ENCODE data around the gene CNTN4.

The CNTN4 gene

DNA sequence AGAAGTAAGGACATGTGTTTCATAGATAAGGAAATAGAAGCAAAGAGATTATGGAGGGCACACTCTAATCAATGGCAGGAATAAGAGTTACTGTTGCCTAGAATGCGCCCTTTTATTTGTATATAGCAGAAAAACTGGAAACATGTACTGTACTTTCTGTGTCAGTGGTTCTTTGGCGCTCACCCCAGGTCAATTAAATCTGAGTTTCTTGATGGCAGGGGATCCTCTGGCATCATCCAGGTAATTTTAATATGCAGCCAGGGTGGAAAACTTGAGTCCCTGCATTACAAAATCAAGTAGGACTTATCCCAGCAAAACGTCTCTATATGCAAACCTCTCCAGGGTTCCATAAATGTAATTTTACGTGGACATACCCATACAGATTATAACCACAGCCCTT is 727.4 kb downstream of the CNTN4 start:
- no peak overlapping the region for H3K27ac Mint-ChIP-seq
- H3K36me3 Mint-ChIP-seq, result no peaks in the 10 kb centered on the region
- no peaks in the 10 kb centered on the region for H3K4me1 Mint-ChIP-seq (ENCODE audit: low read depth)
- H3K9me3 Mint-ChIP-seq (ENCODE audit: low read depth), result no peaks in the 10 kb centered on the region
- no peak overlapping the region for H3K4me3 Mint-ChIP-seq
- H3K27me3 Mint-ChIP-seq, result peaks cover 5% of the 10 kb centered on the region

DNA sequence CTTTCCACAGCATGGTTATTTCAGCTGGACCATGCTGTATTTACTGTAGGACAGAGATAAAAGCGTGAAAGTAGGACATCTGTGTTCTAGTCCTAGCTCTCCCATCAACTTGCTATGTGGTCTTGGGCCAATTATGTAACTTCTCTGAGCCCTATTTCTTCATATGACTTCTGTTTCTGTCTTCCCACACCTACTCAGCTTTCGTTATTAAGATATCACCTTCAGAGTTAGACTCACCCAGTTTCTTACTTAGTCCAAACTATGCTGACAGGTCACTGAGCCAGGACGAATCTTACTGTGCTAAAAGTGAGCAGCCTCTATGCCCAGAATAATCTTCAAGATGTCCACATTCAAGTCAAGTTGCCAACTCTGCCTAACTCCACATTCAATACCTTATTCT is 727.8 kb downstream of the CNTN4 start:
- Mint-ChIP-seq H3K27me3 (peaks cover 5% of the 10 kb centered on the region), H3K36me3 (no peaks in the 10 kb centered on the region), H3K4me3 (no peak overlapping the region), H3K4me1 (ENCODE audit: low read depth) (no peaks in the 10 kb centered on the region), H3K9me3 (ENCODE audit: low read depth) (no peaks in the 10 kb centered on the region), H3K27ac (no peak overlapping the region)

DNA sequence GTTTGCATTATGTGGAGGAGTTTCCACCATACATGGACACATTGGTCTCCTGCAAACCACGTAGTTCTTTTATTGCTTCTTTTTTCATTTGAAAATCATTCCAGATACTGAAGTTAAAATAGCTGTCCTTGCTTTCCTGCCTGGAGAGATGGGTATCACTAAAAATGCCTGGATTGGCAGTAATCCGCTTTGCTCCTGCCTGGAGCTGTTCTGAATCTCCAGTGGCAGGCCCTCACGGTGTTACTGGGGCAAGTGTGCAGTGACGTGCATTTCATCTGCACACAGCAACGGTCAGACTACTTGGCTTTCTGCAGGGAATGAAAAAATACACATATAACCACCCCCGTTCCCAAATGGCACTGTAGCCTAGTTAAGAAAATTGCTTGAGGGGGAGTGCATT is 738.6 kb downstream of the CNTN4 start:
- Mint-ChIP-seq H3K36me3 (no peaks in the 10 kb centered on the region), H3K27ac (no peak overlapping the region), H3K4me1 (ENCODE audit: low read depth) (no peaks in the 10 kb centered on the region), H3K27me3 (peaks cover 4% of the 10 kb centered on the region), H3K9me3 (ENCODE audit: low read depth) (no peaks in the 10 kb centered on the region), H3K4me3 (no peak overlapping the region)

DNA sequence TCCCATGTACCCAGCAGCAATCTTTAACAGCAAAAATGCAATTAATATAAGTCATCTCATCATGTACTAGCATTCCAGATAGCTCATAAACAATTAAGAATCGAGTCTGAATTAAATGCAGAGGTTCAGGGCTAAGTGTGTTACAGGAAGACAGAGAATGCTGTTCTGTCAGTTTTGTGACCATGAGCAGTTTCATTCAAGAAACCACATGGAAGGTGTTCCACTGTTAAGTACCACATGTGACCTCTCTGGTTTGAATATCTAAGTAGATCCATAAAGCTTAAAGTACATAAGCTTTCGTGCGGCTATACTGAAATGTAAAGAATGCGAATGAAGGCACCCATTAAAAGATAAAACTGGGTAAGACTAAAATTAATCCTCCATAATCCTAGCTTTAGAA is 739.2 kb downstream of the CNTN4 start:
- Mint-ChIP-seq H3K27me3 (peaks cover 1% of the 10 kb centered on the region), H3K4me3 (no peak overlapping the region), H3K9me3 (ENCODE audit: low read depth) (no peaks in the 10 kb centered on the region), H3K27ac (no peak overlapping the region), H3K36me3 (no peaks in the 10 kb centered on the region), H3K4me1 (ENCODE audit: low read depth) (no peaks in the 10 kb centered on the region)

DNA sequence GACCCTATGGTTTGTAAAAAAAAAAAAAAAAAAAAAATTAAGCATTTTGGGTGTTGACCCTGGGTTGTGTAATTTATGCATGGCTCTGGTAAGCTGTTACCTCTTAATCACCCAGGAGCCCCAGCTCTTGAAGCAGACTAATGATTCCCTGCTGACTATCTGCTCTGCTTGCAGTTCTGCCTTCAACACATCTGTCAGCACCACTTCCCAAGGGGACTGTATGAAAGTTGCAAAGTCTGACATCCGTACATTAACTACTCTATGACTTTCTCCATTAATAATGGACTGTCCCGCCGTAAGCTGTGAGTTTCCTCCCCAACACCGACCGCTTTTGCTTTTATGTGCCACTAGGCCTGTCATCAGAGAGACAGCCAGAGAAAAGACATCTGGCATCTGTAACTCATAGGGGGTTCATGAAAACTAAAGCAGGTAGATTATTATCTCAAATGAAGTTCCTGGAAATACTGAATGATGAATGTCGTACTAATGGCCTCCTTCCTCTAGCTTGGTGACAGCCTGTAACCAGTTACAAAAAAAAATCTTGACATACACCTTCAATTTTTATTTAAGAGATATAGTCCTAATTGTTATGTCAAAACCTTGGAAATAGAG is 740.0 kb downstream of the CNTN4 start:
- H3K27me3 Mint-ChIP-seq, result no peaks in the 10 kb centered on the region
- no peaks in the 10 kb centered on the region for H3K9me3 Mint-ChIP-seq (ENCODE audit: low read depth)
- H3K27ac Mint-ChIP-seq, result no peak overlapping the region
- no peaks in the 10 kb centered on the region for H3K4me1 Mint-ChIP-seq (ENCODE audit: low read depth)
- no peaks in the 10 kb centered on the region for H3K36me3 Mint-ChIP-seq
- no peak overlapping the region for H3K4me3 Mint-ChIP-seq

DNA sequence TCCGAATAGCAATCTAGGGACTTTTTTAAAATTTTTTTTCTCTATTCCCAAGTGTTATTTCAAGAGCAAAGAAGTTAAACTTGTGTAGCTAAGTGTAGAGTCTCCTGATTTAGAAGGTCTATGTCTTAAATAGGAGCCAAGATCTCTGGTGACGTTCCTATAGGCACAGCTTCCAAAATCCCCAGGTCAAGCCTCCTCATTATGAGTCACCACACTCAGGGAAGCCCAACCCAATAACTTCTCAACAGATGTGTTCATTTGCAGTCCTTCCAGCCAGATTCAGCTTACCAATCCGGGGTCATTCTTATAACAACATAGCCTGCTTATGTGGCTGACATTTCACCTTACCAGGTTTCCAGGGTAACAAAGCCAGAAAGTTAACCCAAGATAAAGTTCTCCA is 741.2 kb downstream of the CNTN4 start:
- no peak overlapping the region for H3K27ac Mint-ChIP-seq
- no peaks in the 10 kb centered on the region for H3K36me3 Mint-ChIP-seq
- no peaks in the 10 kb centered on the region for H3K9me3 Mint-ChIP-seq (ENCODE audit: low read depth)
- no peak overlapping the region for H3K4me3 Mint-ChIP-seq
- no peaks in the 10 kb centered on the region for H3K4me1 Mint-ChIP-seq (ENCODE audit: low read depth)
- peaks cover 1% of the 10 kb centered on the region for H3K27me3 Mint-ChIP-seq

DNA sequence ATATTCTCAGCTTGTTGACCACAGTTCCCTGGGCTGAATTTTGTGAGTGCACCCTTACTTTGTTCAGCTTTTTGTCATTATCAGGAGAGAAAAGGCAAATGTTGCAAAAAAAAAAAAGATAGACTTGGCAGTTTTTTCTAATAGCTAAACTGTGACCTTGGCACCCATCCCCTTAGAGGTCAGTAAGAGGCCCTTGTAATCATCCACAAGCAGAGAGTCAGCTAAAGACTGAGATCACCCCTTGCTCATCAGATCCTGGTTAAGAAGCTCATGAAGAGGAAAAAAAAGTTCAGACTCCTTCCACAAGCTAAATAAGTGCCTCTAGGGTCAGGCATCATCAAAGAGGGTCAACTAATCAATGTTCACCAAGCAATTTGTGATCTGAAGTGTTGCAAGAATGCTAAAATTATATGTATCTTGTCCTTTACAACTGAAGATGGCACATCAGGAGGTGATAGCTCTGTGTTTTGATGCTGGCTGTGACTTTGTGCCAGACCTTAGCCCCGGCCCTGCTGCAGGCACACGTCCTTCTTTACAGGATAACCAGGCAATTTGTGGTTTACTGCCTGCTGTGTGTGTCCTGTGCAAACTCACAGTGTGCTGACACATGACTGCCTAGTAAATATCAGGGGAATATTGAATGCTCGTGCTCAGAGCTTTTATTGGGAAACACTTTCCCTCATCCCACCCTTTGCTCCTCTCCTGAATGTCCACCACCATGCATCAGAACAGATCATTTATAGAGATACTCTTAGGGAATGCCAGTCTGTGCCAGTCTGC is 748.6 kb downstream of the CNTN4 start:
- H3K27ac Mint-ChIP-seq, result no peak overlapping the region
- no peaks in the 10 kb centered on the region for H3K36me3 Mint-ChIP-seq
- H3K4me3 Mint-ChIP-seq, result no peak overlapping the region
- H3K4me1 Mint-ChIP-seq (ENCODE audit: low read depth), result no peaks in the 10 kb centered on the region
- peaks cover 3% of the 10 kb centered on the region for H3K27me3 Mint-ChIP-seq
- H3K9me3 Mint-ChIP-seq (ENCODE audit: low read depth), result no peaks in the 10 kb centered on the region

DNA sequence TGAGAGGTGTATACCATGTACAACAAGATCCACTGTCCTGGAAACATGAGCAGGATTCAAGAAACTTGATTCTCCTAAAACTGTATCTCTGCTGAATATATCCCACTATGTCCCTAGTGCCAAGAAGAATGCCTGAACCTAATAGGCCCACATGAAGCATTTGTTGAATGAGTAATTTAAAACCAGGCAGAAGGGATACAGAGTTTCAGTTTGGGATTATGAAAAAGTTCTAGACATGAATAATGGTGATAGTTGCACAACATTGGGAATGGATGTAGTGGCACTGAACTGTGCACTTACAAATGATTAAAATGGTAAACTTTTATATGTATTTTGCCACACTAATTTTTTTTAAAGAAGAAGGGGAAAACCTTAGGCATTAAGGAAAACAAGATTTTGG is 750.4 kb downstream of the CNTN4 start:
- Mint-ChIP-seq H3K36me3 (no peaks in the 10 kb centered on the region), H3K4me3 (no peak overlapping the region), H3K9me3 (ENCODE audit: low read depth) (no peaks in the 10 kb centered on the region), H3K27ac (no peak overlapping the region), H3K4me1 (ENCODE audit: low read depth) (no peaks in the 10 kb centered on the region), H3K27me3 (peaks cover 3% of the 10 kb centered on the region)

DNA sequence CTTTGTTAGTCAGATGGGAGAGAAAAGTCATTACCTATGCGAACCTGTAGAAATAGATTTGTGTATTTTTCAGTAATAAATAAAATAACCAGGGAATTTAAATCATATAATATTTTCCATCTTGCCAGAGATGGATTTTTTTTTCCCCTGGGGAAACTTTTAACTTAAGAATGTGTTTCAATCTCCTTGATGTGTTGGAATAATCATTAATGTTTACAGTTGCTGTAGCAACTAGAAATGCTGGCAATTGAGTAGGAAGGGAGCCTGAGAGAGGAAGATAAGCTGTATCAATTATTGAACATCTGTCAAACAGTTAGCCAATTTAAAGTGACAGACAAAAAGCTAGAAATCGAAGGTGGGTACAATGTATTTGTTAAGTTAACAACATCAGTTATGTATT is 752.0 kb downstream of the CNTN4 start:
- H3K4me3 Mint-ChIP-seq, result no peak overlapping the region
- H3K36me3 Mint-ChIP-seq, result no peaks in the 10 kb centered on the region
- H3K9me3 Mint-ChIP-seq (ENCODE audit: low read depth), result no peaks in the 10 kb centered on the region
- H3K27ac Mint-ChIP-seq, result no peak overlapping the region
- H3K27me3 Mint-ChIP-seq, result peaks cover 2% of the 10 kb centered on the region
- no peaks in the 10 kb centered on the region for H3K4me1 Mint-ChIP-seq (ENCODE audit: low read depth)

DNA sequence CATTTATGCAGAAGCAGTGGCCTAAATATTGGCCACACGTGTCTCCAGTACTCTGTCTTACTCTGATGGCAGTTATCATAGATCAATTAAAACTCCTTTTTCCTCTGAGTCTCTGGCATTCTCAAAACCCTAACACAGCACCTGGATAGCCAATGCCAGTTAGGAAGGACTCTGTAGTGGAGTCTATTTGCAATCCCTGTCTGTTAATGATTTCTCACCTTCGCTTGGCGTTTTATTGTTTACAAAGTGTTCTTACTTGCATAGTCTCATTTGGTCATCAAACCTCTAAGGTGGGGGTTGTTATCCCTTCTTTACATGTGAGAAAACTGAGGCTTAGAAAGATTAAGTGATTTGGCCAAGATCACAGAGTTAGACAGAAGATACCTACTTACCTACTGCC is 752.7 kb downstream of the CNTN4 start:
- peaks cover 2% of the 10 kb centered on the region for H3K27me3 Mint-ChIP-seq
- no peaks in the 10 kb centered on the region for H3K36me3 Mint-ChIP-seq
- H3K27ac Mint-ChIP-seq, result no peak overlapping the region
- no peaks in the 10 kb centered on the region for H3K9me3 Mint-ChIP-seq (ENCODE audit: low read depth)
- no peak overlapping the region for H3K4me3 Mint-ChIP-seq
- no peaks in the 10 kb centered on the region for H3K4me1 Mint-ChIP-seq (ENCODE audit: low read depth)

DNA sequence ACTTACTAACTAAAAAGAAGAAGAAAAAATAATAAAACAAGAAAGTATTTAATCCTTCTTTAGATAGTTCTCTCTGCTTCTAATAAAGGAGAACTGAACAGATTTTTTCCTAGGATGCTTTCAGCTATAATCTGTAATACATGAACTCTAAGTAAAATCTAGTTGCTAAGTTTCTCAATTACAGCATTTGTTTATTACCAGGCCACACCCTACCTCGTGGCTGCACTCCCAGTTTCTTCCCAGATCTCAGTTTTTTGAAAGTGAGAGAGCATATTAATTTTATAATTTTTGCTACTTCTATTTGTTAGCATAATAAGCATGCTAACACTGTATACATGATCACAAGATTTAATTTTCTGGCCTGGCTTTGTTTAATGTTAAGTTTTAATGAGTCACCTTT is 753.2 kb downstream of the CNTN4 start:
- H3K4me3 Mint-ChIP-seq, result no peak overlapping the region
- no peaks in the 10 kb centered on the region for H3K9me3 Mint-ChIP-seq (ENCODE audit: low read depth)
- H3K4me1 Mint-ChIP-seq (ENCODE audit: low read depth), result no peaks in the 10 kb centered on the region

DNA sequence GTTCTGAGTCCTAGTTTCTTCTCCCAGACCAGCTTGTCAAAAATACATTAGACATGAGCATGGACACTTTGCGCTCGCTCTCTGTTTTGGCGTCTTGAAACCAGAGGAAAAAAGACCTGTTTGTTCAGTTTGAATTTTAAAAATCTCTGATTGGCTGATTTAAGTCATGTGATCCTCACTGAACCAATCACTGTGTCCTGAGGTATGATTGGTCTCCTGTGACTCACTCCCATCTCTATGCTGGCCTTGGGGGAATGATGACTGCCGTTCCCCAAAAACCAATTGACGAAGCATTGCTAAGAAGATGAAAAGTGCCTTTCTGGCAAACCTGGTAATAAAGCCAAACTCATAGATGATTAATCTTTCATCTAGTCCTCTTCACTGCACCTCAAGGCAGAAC is 755.0 kb downstream of the CNTN4 start:
- H3K4me3 Mint-ChIP-seq, result no peak overlapping the region
- H3K4me1 Mint-ChIP-seq (ENCODE audit: low read depth), result no peaks in the 10 kb centered on the region
- H3K36me3 Mint-ChIP-seq, result no peaks in the 10 kb centered on the region
- H3K27ac Mint-ChIP-seq, result no peak overlapping the region
- H3K9me3 Mint-ChIP-seq (ENCODE audit: low read depth), result no peaks in the 10 kb centered on the region
- no peaks in the 10 kb centered on the region for H3K27me3 Mint-ChIP-seq

More for the DNA sequence above, 753.2 kb downstream of the CNTN4 start:
- H3K36me3 Mint-ChIP-seq, result no peaks in the 10 kb centered on the region
- no peak overlapping the region for H3K27ac Mint-ChIP-seq
- H3K27me3 Mint-ChIP-seq, result peaks cover 2% of the 10 kb centered on the region

DNA sequence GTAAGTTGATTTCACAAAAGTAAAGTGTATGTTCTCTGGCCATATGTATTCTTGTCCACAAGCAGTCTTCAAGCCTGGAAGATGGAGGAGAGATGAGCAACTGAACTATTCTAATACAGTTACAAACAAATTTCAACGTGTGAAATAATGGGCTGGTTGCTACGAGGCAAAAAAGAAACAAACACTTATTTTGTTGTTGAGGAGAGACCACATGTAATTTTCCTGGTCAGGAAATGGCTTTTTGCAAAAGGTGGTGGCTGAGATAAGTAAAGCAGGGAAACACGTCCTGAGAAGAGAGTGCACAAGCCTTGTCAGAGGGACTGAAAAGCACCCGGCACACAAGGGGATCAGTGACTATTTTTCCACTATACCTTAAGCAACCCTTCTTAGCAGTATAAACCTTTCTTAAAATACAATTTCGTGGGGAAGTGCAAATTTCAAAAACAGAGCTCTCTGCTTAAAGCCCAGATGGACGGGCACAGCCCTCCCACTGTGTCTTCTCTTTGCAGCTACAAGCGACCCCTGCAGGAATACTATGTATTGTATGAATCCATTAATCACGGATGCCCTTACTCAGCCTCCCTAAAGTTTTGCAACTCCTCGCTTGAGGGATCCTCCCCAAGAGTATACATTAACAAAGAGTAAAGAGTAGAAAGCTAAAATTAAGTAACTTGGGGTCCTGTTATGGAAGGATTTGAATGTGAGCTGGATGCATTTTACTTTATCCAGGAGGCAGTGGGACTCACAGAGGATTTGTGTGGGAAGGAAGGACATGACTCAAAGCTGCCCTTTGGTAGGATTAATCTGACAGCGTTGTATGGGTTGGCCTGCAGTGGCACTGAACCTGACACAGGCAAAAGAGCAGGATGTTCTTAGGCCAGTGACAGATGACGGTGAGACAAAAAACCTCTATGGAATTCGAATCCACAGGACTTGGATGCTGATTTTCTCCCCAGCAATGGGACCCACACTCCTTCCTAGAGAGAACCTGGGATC is 757.8 kb downstream of the CNTN4 start:
- no peaks in the 10 kb centered on the region for H3K4me1 Mint-ChIP-seq (ENCODE audit: low read depth)
- peaks cover 2% of the 10 kb centered on the region for H3K27me3 Mint-ChIP-seq
- no peak overlapping the region for H3K27ac Mint-ChIP-seq
- no peaks in the 10 kb centered on the region for H3K9me3 Mint-ChIP-seq (ENCODE audit: low read depth)
- H3K4me3 Mint-ChIP-seq, result no peak overlapping the region
- H3K36me3 Mint-ChIP-seq, result no peaks in the 10 kb centered on the region

DNA sequence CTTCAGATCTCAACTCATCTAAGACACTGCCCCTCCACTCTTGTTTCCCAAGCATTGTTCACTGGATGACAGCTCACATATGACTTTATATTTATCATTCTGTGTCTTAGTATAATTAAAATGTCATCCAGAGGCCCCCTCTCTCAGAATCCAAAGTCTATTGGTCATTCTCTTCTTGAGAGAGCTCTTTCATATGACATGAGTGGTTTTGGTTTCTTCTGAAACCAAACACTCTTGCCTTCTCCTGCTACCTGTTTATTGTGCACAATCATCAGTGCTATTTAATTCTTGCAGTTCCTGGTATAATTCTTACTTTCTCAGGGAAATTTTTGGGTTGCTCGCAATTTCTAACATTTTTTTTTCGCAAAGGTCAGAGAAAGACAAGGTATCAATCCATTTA is 762.0 kb downstream of the CNTN4 start:
- Mint-ChIP-seq H3K36me3 (no peaks in the 10 kb centered on the region), H3K4me3 (no peak overlapping the region), H3K9me3 (ENCODE audit: low read depth) (no peaks in the 10 kb centered on the region), H3K27me3 (peaks cover 4% of the 10 kb centered on the region), H3K27ac (no peak overlapping the region), H3K4me1 (ENCODE audit: low read depth) (no peaks in the 10 kb centered on the region)

DNA sequence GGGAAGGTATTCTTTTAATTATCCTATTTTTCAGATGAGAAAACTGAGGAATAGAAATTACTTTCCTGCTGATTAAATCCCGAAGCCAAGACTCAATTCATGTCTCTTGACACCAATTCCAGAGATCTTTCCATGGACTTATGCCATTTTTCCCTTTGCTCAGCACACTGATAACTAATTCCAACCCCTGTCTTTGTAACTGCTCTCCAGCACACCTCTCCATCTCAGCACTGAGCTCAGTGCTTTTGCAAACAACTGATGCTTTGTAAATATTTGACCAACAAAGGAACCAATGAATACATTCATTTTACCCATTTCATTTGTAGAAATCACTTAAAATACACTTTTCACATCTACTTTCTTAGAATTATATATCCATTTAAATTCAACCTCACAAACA is 762.5 kb downstream of the CNTN4 start:
- Mint-ChIP-seq H3K27me3 (peaks cover 4% of the 10 kb centered on the region), H3K9me3 (ENCODE audit: low read depth) (no peaks in the 10 kb centered on the region), H3K27ac (no peak overlapping the region), H3K4me3 (no peak overlapping the region), H3K36me3 (no peaks in the 10 kb centered on the region), H3K4me1 (ENCODE audit: low read depth) (no peaks in the 10 kb centered on the region)

All from activated naive CD8-positive, alpha-beta T cell (primary cell).